Skin of body (tissue), 2 donors: Measurements from ENCODE around the gene IL2RA. TPM values are rescaled to one million over a fixed set of nuclear protein-coding genes. Genes with fewer than 3 reads are reported as not detected.
"Not testable (repeated sequence)": the region's sequence is repeated elsewhere in the genome, so short reads cannot be mapped to it uniquely, and the experiment has no call there.

ENCODE experiments used
- DNase-seq: peaks from one replicate; lab custom pipeline; 2025; lab: John Stamatoyannopoulos, UW
- total RNA-seq: library from RNA; depleted of rRNA; stranded (reverse); fragments of >200 nt; gene quantifications from one replicate; pipeline ENCODE4 v1.2.3, GENCODE V29; 2014

The IL2RA gene
- total RNA-seq, 1 donor from 2014 or later, result 0.30 TPM

DNA sequence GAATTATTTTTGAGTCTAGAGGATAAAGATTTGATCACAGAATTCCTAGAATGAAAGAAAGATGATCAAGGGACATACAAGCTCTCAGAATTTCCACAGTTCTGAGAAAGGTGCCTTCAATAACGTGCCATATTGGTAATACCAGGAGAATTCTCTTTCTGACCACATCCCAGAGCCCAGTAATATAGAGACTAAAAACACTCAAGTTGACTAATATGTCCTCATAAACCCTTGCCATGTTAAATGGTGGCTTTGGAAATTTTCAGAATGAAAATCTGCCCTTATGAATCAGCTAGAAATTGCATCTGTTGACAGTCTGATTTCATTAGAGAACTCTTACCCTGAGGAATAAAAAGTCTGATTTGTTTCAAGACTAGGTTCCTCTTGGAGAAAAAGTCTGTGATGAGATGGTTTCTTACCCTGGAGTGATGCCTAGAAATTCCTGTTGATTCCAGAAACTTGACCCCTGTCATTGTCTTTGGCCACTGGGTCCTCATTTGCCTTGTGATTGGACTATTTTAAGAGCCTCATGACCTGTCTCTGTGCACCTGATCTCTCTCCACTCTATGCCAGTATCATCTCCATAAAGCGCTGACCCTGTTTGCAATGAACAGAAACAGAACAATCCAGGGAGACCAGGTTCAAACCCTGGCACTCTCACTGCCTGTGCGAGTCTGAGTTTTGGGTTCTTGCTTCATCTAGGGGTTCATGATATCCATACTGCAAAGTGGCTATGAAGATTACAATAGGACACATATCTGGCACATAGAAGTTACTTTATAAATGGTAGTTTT lies 3.3 kb downstream of the IL2RA start:
- no peak for DNase-seq

DNA sequence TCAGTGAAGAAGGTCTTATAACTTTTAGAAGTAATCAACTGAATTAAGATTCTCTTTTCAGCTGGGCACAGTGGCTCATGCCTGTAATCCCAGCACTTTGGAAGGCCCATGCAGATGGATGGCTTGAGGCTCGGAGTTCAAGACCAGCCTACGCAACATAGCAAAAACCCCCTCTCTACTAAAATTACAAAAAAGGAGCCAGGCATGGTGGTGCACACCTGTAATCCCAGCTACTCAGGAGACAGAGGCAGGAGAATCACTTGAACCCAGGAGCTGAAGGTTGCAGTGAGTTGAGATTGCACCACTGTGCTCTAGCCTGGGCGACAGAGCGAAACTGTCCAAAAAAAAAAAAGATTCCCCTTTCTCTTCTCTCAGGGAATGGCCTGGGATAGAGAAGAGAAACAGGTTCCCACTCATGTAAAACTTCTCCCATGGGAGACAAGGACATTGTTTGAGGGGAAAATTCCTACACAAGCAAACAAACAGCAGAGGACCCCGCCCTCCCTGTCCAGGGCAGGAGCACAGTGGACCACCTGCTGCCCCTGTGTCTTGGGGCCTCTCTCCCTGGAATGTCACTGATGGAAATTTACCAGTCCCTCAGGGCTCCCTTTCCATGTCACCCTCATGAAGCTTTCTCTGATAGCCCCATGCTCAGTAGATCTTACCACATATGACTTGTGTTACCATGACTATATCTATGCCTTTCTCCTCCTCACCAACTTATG lies 5.6 kb downstream of the IL2RA start:
- no peak for DNase-seq

DNA sequence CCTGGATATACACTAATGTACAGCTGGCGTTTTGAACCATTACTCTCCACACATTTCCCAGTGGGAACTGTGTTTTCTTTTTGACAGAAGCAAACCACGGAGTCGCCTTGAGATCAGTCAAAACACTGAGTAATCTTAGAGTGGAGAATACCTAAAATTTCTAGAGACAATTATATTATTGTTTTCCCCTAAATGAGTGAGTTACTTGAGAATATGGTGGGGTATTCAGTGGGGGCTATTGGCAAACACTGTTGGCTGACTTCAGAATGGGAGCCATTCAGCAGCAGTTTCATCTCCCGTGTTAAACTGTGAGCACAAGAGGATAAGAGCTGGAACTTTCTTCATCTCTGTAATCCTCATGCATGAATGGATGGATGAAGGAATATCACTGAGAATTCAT lies 6.2 kb downstream of the IL2RA start:
- no peak for DNase-seq

DNA sequence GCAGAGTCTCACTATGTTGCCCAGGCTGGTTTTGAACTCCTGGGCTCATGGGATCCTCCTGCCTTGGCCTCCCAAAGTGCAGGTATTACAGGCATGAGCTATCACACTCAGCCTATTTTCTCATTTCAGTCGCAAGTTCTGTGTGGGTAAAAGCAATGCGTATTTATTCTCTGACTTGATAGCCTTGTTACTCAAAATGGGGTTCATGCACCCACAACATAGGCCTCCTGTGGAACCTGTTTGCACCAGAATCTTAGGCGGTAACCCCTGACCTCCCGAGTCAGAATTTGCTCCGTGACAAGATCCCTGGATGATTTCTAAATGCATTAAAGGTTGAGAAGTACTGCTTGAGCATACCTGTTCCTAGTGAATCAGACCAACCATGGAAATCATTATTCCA lies 7.3 kb downstream of the IL2RA start:
- no peak for DNase-seq

DNA sequence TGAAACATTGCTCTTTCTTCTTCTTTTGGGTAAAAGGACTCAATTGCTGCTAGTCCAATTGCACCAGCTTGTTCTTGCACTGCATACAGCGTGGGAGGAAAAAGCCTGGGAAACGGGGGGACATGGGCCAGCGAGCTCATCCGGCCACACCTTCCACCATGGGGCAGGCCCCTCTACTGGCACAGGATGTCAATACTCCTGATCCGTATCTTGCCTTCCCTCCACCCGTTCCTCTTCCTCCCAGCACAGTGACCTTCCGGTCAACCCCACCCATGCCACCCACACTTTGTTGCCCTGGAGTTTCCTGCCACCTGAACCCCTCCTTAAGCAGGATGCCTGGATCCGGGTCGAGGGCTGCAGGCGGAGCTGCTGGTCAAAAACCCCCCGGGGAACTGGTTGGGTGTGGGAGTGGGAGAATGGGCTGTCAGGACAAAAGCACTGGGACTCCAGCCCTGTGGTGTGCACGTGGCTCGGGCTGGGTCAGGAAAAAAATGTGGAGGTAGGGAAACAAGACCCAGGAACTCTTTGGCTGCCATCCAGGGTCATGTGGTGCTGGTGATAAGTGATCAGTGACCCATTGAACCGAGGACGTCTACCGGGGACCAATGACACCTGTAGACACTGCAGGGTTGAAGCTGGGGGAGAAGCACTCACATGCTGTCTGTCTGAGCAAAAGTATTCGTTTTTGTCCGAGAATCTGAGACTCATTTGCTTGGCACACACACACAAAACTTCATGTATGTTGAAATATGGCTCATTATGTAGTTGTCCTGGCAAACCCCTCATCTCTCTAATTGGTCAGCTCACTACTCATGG lies 8.1 kb downstream of the IL2RA start:
- DNase-seq, result no peak

DNA sequence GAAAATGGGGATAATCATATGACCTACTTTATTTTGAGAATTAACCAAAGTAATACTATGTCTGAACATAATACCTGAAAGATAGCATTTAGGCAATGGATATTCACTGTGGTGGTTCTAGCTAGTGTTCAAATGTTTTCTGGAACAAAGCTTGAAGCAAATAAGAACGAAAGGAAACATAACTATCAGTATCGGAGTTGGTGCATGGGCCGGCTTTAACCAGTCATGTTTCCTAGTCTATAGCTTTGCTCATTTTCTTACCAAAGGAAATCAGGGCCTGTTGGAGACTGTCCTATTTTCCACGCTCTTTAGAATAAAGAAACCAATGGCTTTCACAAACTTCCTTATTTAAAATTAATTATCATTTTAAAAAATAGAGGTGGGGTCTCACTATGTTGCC lies 8.9 kb downstream of the IL2RA start:
- no peak for DNase-seq

DNA sequence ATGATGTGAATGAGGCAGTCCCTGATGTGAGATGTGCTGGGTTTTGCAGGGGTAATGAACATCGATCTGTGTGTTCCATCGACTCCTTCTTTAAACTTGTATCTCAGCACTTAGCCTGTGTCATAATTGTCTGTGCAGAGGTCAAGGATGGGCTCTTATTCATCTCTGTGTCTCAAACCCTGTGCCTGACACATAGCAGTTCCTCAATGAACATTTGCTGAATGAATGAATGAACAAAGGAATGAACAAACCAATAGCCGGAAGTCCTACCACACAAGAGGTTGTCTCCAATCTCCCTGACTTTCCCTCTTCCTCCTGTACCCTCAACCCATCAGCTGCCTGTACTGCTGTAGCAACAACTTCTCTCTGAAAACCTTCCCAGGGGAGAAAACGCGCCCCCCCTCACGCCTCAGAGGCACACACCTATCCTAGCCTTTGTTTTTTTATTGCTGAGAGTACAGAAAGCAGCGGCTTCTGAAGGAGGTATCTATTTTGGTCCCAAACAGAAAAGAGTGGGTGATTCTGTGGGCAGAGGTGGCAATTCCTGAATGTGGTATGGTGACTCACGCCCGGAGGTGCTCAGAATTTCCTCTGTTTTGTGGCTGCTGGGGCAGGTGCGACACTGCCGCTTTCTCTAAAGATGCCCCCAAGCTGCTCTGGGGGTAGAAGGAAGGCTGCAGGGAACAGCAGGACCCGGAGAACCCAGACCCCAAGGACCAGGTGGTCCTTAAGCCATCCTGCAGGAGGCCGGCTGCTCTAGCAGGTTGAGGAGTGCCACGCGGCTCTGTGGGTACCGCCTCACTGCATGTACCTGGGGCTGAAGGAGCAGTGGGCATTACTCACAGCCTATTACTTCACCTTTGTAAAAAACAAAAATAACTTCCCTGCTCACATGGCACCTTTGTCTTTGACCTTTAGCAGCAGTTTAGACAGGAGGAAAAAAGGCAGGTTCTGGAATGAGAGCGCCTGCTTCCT lies 9.6 kb downstream of the IL2RA start:
- no peak for DNase-seq

DNA sequence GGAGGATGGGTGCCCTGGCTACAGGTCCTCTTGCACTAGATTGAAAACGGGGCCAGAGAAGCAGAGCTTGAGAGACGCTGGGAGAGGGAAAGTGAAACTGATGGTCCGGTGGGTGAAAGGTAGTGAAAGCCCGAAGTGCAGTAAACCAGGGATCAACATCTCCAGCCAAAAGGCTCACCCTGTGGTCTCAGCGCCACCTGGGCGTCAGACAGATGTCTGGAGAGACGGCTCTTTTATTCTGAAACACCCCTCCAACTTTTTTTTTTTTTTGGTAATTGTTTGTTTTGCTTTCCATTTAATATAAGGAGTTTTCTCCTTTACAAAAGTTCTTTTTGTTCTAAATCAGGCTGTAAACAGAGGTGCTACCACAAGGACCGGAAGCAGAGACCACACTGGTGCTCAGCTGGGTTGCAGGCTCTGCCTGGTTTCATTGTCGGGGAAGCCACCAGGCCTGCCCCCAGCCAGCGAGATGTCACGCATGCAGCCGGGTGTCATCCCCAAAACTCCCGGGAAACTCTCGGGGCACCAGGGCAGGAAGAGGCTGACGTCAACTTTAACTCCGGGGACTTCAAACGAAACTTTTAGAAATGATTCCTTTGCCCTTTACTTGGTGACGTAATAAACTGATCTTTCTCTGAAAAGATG lies 11.2 kb downstream of the IL2RA start:
- DNase-seq, result no peak

DNA sequence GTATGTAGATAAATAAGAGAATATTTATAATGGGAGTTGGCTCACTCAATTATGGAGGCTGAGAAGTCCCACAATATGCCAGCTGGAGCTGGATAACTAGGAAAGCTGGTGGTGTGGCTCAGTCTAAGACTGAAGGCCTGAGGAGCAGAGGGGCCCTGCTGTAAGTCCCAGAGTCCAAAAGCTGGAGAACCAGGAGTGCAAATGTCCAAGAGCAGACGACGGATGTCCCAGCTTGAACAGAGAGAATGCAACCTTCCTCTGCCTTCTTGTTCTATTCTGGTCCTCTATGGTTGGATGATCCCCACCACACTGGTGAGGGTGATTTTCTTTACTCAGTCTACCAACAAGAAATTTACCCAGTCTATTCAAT lies 13.2 kb downstream of the IL2RA start:
- no peak for DNase-seq

DNA sequence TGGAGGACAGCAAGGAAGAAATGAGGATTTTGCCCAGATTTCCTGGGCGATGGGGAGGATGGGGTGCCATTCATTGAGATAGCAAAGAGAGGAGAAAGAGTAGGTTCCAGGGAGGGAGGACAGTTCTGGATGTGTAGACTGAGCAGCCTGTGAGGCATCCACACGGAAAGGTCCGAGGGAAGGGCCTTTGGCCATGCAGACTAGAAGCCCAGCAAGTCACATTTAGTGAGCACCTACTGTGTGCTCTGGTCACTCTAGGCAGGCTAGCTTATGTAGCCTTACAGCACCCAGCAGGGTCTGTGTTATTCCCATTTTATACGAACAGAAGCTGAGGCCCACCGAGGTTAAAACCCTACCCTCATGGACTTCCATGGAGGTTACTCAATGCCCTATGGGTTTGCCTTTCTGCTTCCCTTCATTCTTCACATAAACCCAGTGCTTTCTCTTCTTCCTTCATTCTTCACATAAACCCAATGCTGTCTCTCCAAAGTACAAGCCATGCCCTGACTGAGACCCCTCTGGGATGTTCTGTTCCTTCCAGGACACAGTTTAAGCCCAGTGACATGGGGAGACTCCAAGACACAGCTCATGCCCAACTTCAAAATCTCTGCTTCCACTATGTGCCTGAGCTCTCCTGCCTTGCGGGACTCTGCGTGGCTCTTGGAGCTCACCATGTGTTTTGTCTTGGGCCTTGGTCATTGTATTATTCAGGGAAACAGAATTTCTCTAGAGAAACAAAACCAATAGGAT lies 13.7 kb downstream of the IL2RA start:
- DNase-seq, result no peak

DNA sequence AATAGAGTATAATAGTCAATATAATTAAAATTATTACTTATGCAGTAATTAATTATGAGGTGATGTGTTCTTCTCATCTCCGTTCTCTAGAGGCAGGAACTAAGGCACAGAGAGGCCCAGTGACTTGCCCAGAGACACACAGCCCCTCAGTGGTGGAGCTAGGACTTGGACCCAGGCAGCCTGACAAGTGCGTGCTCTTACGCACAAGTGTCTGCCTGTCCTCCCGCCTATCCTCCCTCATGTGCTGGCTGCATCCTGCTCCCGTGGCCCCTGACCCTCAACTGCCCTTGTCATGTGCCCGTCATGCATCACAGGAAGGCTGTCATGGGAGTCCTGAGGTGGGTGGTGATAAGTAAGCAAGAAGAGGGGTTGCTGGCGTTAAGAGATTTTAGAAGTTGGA lies 14.3 kb downstream of the IL2RA start:
- DNase-seq, result no peak

DNA sequence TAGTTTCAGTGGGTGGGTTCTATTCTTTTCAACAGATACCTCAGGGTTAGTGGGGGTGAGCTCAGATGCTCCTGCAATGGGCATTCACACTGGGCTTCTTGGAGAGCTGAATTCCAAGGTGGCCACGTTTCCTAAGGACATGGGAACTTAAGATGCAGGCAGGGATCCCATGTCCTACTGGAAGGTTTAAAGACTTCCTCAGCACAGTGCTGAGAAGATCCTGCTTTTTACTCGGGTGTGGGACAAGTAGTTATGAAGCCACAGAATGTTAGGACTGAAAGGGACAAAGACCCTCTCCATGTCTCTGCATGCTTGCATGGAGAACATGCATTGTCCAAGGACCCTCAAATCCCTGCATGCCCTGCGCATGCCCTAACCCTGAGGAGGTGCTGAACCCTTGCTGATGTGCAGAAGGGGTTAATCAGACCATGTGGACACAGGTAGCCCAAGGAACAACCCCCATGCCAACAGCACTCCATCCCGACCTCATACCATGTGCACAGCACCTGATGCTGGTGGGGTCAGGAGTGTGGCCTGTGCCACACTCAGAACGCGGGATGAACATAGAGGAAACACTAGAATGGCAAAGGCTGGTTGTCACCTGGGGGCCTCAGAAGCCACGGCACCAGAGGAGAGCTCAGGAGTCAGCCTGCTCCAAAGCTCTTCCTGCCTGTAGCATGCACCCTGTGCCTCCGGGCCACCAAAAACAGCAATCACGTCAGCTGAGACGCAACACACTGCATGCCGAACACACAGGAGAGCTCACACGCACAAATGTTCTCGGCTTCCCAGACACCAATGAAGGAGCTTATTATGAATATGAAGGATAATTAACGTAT lies 15.2 kb downstream of the IL2RA start:
- no peak for DNase-seq

DNA sequence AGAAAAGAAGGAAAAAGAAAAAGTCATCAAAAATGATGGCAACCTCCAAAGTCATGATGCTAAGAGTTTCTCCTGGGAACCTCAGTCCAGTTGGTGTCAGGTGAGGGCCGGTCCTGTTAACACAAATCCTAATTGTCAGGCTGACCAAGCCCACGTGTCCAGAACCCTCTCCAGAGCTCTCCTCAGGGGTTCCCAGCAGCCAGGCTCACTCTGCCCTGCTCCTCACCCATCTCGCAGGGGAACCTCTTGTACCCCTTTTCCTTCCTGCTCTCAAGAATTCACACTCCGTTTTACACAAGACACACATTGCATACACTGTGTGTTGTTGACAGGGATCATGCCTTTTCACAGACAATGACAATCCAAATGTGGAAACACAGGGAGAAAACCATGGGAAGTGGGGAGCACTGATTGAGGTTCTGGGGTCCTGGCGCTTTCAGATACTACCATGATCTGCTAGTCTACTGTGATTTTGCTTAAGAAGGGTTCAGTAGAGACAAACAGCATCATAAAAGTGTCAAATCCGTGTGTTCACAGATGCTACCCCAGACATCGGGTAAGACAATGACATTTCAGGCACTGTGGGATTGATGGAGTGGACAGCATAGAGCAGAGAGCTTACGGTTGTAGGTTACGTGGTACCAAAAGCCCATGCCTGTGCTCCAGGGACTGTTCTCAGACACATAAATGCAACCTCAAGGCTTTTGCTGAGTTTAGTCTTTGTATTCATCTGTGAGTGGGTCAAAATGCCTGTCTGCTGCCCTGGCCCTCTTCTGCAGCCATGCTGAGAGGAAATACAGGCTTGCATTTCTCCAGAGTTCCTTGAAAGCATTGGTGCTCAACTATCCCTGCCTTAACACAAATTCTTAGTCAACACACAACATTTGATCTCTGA lies 16.0 kb downstream of the IL2RA start:
- no peak for DNase-seq

DNA sequence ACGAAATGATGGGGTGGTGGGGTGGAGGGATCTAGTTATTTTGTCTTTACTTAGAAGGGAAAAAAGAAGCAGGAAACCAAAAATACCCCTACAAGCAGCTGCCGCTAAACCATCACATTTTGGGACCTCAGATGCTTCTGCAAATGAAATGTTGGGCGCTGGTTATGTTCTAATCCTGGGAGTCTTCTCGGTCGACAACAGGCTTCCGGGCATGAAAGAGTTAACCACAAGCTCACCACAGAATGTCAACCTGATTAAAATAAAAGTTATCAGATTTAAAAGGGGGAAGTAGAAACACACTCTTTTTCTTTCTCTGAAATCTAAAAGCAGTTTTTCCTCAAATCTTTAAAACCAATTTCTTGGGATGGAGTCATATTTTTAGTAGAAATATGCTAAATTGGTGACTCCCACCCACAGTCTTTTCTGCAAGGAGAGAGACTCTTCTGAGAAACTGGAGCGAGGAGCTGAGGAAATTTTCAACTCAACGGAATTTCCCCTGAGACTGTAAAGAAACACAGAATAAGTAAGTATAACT lies 16.8 kb downstream of the IL2RA start:
- no peak for DNase-seq

DNA sequence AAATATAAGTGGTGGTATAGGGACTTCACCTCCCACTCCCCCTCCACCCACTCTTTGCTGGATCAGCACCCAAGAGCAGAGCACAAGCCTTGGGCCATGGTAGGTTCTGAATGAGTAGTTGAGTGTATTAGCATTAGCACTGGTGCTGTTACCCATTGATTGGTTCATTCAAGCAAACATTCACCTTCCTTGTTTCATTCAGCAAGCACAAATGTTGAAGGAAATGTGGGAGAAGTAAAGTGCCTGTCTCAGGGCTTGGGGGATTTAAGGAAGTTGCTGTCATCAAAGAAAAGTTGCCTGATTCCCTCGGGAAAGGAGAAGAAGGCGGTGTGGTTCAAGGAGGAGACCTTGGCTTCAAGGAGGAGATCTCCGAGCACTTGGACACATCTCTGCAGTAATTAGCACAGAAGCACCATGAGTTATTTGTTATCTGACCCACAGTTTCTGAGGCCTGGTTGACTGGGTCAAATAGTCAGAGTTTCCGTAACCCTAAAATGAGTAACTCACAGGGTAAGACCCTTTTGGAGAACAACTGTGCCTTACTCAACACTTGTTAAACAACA lies 17.3 kb downstream of the IL2RA start:
- no peak for DNase-seq

DNA sequence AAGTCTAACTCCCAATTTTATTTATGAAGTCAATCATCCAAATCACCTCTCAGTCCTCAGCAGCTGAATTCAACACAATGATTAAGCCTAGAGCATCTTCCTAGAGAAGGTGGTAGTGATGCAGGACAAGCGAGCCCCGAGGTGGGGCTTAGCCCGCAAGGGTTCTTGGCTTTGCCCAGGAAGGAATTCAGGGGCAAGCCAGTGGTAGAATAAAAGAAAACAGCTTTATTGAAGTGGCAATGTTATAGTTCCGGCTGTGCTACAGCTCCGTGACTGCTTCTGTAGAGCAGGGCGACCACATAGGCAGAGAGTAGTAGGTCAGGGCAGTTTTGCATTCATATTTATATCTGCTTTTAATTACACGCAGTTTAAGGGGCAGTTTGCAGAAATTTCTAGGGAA lies 18.1 kb downstream of the IL2RA start:
- no peak for DNase-seq

DNA sequence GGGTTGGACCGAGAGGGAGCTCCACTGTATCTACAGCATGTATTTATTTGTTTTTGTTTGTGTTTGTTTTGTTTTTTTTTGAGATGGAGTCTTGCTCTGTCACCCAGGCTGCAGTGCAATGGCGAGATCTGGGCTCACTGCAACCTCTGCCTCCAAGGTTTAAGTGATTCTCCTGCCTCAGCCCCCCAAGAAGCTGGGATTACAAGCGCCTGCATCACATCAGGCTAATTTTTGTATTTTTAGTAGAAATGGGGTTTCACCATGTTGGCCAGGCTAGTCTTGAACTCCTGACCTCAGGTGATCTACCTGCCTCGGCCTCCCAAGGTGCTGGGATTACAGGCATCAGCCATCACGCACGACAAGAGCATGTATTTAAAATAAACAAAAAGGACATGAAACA lies 18.8 kb downstream of the IL2RA start:
- DNase-seq, result not testable (repeated sequence)
